ENCODE results near the gene PTCD1.
A peak's percentile ranks its signal among the peaks of the same experiment; 100 is the strongest.
"Not testable (repeated sequence)": the region's sequence is repeated elsewhere in the genome, so short reads cannot be mapped to it uniquely, and the experiment has no call there.

Gene PTCD1

DNA sequence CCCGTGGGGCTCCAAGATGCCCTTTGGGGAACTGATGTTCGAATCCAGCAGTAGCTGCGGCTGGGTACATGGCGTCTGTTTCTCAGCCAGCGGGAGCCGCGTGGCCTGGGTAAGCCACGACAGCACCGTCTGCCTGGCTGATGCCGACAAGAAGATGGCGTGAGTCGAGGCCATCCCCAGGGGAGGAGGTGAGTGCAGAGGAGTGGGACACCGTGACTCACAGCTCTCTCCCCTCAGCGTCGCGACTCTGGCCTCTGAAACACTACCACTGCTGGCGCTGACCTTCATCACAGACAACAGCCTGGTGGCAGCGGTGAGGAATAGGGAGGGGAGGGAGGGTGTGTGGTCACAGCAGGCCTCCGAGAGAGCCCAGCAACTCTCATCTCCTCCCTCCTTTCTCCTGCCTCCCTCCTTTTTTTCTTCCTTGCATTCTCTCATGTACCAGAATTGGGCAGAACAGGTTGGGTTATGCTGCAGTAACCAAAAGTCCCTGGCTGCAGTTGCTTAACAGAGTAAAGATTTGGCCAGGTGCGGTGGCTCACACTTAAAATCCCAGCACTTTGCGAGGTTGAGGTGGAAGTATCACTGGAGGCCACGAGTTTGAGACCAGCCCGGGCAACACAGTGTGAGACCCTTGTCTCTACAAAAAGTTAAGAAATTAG, 47.5 kb downstream of the PTCD1 start:
- DNase-seq (ENCODE audit: low read depth): no peak
- TF ChIP-seq, protein P1, sequence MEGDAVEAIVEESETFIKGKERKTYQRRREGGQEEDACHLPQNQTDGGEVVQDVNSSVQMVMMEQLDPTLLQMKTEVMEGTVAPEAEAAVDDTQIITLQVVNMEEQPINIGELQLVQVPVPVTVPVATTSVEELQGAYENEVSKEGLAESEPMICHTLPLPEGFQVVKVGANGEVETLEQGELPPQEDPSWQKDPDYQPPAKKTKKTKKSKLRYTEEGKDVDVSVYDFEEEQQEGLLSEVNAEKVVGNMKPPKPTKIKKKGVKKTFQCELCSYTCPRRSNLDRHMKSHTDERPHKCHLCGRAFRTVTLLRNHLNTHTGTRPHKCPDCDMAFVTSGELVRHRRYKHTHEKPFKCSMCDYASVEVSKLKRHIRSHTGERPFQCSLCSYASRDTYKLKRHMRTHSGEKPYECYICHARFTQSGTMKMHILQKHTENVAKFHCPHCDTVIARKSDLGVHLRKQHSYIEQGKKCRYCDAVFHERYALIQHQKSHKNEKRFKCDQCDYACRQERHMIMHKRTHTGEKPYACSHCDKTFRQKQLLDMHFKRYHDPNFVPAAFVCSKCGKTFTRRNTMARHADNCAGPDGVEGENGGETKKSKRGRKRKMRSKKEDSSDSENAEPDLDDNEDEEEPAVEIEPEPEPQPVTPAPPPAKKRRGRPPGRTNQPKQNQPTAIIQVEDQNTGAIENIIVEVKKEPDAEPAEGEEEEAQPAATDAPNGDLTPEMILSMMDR (IDR thresholded peaks at IDR 0.05; ENCODE audit: low read depth, low read length, missing control alignments): no peak
- no peak overlapping the region for H3K4me3 ChIP-seq (ENCODE audit: low read depth, low read length)

DNA sequence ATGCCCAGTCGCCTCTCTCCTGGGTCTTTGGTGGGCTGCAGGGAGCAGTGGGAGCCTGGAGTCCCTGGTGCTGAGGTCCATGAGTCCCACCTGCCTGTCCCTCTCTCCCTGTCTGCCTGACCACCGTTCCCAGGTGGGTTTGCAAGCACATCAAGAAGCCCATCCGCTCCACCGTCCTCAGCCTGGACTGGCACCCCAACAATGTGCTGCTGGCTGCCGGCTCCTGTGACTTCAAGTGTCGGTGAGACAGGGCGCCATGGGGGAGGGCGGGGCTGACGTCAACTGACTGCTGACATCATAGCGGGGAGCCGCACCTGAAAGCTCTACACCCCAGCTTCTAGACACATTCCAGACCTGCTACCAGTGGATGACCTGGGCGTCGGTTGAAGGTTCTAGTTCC, 48.8 kb downstream of the PTCD1 start:
- H3K4me3 ChIP-seq (ENCODE audit: low read depth, low read length): no peak overlapping the region
- TF ChIP-seq, protein P1 (IDR thresholded peaks at IDR 0.05; ENCODE audit: low read depth, low read length, missing control alignments): no peak
- no peak for DNase-seq (ENCODE audit: low read depth)

GRCh38 chr7:99387912-99388311, 50.7 kb downstream of the PTCD1 start:
- TF ChIP-seq, protein P1 (IDR thresholded peaks at IDR 0.05; ENCODE audit: low read depth, low read length, missing control alignments): no peak
- DNase-seq (ENCODE audit: low read depth): no peak
- no peak overlapping the region for H3K4me3 ChIP-seq (ENCODE audit: low read depth, low read length)

DNA sequence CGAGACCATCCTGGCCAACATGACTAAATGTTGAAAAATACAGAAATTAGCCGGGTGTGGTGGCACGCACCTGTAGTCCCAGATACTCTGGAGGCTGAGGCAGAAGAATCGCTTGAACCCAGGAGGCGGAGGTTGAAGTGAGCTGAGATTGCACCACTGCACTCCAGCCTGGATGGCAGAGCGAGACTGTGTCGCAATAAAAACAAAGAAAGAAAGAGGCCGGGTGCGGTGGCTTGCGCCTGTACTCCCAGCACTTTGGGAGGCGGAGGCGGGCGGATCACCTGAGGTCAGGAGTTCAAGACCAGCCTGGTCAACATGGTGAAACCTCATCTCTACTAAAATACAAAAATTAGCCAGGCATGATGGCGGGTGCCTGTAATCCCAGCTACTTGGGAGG, 51.4 kb downstream of the PTCD1 start:
- DNase-seq (ENCODE audit: low read depth); H3K4me3 ChIP-seq (ENCODE audit: low read depth, low read length): not testable (repeated sequence)

DNA sequence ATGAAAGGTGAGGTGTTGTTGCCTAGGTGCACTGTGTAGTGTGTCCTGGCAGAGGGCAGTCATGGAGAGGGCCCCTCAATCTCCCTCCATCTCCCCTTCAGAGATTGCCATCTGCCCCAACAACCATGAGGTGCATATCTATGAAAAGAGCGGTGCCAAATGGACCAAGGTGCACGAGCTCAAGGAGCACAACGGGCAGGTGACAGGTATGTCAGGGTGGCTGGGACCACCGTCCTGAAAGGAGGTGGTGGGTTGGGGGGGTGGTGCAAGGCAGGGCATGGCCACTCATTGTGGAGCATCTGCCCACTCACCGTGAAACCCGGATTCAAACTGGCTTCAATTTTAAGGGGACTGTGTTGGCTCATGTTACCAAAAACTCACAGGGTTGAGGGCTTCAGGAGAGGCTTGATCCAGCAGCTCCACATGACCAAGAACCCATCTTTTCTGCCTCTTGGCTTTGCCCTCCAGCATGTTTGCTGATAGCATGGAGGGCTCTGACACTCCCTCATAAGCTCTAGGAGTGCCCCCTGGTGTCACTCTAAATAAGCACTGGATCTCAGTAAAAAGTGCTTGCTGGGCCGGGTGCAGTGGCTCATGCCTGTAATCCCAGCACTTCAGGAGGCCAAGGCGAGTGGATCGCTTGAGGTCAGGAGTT, 51.9 kb downstream of the PTCD1 start:
- TF ChIP-seq, protein P1 (IDR thresholded peaks at IDR 0.05; ENCODE audit: low read depth, low read length, missing control alignments): peak; percentile 51
- no peak overlapping the region for H3K4me3 ChIP-seq (ENCODE audit: low read depth, low read length)
- no peak for DNase-seq (ENCODE audit: low read depth)

DNA sequence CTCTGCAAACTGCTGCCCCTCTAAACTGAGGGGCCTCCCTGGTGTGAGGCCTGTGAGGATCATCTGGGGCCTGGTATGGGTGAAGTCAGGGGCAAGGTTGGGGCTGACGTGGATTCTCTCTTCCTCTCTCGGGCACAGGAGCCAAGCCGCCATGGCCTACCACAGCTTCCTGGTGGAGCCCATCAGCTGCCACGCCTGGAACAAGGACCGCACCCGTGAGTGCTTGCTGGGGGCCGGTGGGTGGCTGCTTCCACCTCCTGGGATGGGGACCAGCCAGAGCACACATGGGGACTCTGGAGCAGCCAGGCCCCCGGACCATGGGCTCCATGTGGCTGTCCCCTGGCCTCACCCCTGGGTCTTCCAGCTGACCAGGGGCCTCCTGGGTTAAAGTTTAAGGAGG, 53.0 kb downstream of the PTCD1 start:
- TF ChIP-seq, protein P1 (IDR thresholded peaks at IDR 0.05; ENCODE audit: low read depth, low read length, missing control alignments): no peak
- no peak for DNase-seq (ENCODE audit: low read depth)
- no peak overlapping the region for H3K4me3 ChIP-seq (ENCODE audit: low read depth, low read length)

DNA sequence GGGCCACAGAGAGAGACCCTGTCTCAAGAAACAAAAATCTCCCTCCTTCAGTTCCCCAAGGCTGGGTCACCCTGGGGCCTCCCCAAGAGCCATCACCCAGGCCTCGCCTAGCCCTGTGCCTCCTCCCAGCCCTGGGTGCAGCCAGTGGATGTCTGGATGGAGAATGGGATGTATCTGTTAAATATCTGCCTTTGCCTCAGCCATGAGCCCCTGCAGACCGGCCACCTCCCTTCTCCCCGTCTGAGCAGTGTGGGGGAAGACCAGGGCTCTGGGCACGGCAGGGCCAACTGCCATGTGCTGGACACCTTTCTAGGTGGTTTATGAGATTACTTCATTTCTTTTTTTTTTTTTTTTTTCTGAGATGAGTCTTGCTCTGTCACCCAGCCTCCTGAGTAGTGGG, 54.1 kb downstream of the PTCD1 start:
- TF ChIP-seq, protein P1 (IDR thresholded peaks at IDR 0.05; ENCODE audit: low read depth, low read length, missing control alignments): no peak
- H3K4me3 ChIP-seq (ENCODE audit: low read depth, low read length): no peak overlapping the region
- no peak for DNase-seq (ENCODE audit: low read depth)

Data from GM12864 (cell line).